ENCODE measurements around the gene SNX14. TPM values are rescaled to one million over a fixed set of nuclear protein-coding genes. Genes with fewer than 3 reads are reported as not detected.

Gene SNX14
- total and polyA plus RNA-seq, 12 donors: 60.0 to 192 (median 86.4) TPM

DNA sequence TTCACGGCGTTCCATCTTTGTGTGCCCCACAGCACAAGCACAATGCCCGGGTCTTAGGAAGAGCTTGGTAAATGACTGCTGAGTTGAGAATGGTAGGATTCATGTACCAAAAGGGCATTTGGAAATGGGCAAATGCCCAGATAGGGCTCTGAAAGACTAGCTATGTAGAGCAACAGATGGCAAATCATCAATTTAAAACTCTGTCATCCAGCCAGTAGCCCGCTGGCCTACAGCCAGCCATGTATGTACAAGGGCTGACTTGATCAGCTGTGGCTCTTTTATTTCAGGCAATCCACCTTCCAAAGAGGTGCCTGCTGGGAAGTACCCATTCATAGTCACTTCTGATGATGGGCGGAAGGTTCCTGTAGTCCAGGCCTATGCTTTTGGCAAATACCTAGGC, 108.7 kb downstream of the SNX14 start:
- 89 to 98% (median 92%) methylated on average over 5 of the region's 5 CpGs for WGBS, 4 donors
- Histone ChIP-seq H3K4me1 (replicated peaks in 1 of 2) (no peaks in the 10 kb centered on the region), H3K27ac (no peak overlapping the region), H3K9me3 (replicated peaks in 1 of 3) (no peaks in the 10 kb centered on the region), H3K4me3 (no peak overlapping the region), H3K27me3 (no peaks in the 10 kb centered on the region), H3K36me3 (replicated peaks in 1 of 2) (no peaks in the 10 kb centered on the region)
- TF ChIP-seq POLR2A (IDR thresholded peaks at IDR 0.05): no peak
- TF ChIP-seq, protein P1, sequence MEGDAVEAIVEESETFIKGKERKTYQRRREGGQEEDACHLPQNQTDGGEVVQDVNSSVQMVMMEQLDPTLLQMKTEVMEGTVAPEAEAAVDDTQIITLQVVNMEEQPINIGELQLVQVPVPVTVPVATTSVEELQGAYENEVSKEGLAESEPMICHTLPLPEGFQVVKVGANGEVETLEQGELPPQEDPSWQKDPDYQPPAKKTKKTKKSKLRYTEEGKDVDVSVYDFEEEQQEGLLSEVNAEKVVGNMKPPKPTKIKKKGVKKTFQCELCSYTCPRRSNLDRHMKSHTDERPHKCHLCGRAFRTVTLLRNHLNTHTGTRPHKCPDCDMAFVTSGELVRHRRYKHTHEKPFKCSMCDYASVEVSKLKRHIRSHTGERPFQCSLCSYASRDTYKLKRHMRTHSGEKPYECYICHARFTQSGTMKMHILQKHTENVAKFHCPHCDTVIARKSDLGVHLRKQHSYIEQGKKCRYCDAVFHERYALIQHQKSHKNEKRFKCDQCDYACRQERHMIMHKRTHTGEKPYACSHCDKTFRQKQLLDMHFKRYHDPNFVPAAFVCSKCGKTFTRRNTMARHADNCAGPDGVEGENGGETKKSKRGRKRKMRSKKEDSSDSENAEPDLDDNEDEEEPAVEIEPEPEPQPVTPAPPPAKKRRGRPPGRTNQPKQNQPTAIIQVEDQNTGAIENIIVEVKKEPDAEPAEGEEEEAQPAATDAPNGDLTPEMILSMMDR (IDR thresholded peaks at IDR 0.05): no peak
- no peak for DNase-seq
- intact Hi-C loops (cut with DNase I): loop anchor here in 1 of 2 donors (5.0 kb wide), 1 partner anchor 133 kb away; no protein-coding TSS in a partner anchor

DNA sequence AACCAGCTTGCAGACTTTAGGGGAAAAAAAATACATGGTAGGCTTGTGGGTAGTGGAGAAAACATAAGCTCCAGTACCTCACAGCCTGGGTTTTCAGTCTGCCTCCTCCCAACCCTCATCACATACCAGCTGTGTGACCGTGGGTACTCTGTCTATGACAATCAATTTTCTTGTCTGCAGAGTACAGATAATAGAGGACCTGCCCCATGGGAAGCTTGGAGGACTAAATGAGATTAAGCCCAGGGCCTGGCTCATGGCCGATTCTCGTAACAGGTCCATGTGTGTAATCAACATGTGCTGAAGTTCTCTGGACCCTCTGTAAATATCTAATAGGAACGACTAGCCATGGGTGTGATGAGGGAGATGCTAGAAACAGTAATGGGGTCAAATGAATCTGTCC, 109.8 kb downstream of the SNX14 start:
- Histone ChIP-seq H3K9me3 (replicated peaks in 1 of 3) (no peaks in the 10 kb centered on the region), H3K4me1 (replicated peaks in 1 of 2) (no peaks in the 10 kb centered on the region), H3K27ac (no peak overlapping the region), H3K4me3 (no peak overlapping the region), H3K27me3 (no peaks in the 10 kb centered on the region), H3K36me3 (replicated peaks in 1 of 2) (no peaks in the 10 kb centered on the region)
- WGBS, 4 donors: 57 to 72% (median 60%) methylated on average over 4 of the region's 4 CpGs
- intact Hi-C loops (cut with DNase I): loop anchor here (2.0 to 5.0 kb wide), 2 partner anchors 129 to 132 kb away; no protein-coding TSS in a partner anchor
- TF ChIP-seq, protein P1 (IDR thresholded peaks at IDR 0.05): no peak
- TF ChIP-seq POLR2A (IDR thresholded peaks at IDR 0.05): no peak
- no peak for DNase-seq

DNA sequence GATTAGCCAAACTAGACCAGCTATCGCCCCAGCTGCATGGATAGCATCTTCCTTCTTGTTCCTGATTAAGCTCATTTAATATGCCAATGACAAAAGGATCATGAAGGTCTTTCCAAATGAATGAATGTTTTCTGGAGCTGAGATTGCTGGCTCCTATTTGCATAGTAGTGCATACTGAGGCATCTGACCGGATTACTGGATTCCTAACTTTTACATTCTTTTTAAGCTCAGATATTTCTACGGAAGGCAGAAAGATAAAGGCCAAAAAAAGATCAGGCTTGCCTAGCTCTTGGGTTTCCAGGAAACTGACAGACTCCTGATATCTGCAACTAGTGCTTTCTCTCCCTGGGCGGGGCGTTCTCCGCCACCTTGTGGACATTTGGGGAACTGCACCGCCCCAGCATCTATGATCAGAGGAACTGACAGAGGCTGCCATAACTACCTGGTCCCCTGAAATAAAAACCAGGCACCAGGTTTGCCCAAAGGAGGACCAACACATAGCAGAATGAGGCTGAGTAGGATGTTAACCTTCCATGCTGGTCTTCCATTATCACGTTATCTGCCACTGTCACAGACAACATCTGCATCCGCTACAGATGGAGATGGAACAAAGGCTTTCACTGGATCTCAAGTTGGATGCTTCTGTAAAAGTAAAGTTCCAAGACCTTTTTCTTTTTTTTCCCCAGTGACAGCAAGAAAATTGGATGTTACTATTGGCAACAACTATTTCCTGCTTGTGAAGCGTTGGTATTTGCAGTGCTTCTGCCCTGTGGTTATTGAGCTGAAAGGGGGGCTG, 110.6 kb downstream of the SNX14 start:
- Histone ChIP-seq H3K36me3 (replicated peaks in 1 of 2) (no peaks in the 10 kb centered on the region), H3K4me3 (no peak overlapping the region), H3K9me3 (replicated peaks in 1 of 3) (no peaks in the 10 kb centered on the region), H3K27ac (peak overlapping the region in 1 of 5 donors; percentile 16), H3K4me1 (replicated peaks in 1 of 2) (no peaks in the 10 kb centered on the region), H3K27me3 (no peaks in the 10 kb centered on the region)
- 22 to 25% (median 24%) methylated on average over 10 of the region's 10 CpGs for WGBS, 4 donors
- intact Hi-C loops (cut with DNase I): loop anchor here (2.0 to 5.0 kb wide), 2 partner anchors 128 to 131 kb away; no protein-coding TSS in a partner anchor
- TF ChIP-seq, protein P1 (IDR thresholded peaks at IDR 0.05): peak; percentile 95 to 100 (median 96)
- no peak for TF ChIP-seq POLR2A (IDR thresholded peaks at IDR 0.05)
- peak; percentile 66 to 93 (median 82) for DNase-seq

DNA sequence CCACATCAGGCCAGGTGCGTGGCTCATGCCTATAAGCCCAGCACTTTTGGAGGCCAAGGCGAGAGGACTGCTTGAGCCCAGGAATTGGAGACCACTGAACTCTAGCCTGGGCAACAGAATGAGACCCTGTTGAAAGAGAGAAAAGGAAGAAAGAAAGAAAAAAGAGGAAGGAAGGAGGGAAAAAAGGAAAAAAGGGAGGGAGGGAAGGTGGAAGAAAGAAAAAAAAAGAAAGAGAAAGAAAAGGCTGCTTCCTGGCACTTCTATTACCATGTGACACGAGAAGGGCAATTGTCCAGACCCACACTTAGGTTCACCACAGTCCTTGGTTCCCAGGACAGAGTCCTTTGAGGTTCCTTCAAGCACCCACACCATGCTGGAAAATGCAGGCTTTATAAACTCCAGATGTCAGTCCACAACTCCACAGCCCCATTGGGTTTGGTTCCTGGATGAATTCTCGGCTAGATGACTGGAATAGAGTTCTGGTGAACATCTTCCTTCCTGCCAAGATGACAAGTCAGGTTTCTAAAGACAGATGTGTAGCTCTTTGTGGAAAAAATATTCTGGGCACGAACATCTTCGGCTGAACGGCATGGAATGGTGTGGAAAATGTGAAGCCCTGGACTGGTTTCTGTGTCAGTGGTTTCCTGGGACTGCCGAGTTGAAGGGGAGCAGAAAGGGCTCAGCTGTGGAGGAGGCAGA, 111.3 kb downstream of the SNX14 start:
- 73 to 78% (median 78%) methylated on average over 8 of the region's 8 CpGs for WGBS, 4 donors

More for the DNA sequence above, 111.3 kb downstream of the SNX14 start:
- Histone ChIP-seq H3K36me3 (replicated peaks in 1 of 2) (no peaks in the 10 kb centered on the region), H3K27ac (peak overlapping the region in 1 of 5 donors; percentile 16), H3K9me3 (replicated peaks in 1 of 3) (no peaks in the 10 kb centered on the region), H3K4me3 (no peak overlapping the region), H3K4me1 (replicated peaks in 1 of 2) (no peaks in the 10 kb centered on the region), H3K27me3 (no peaks in the 10 kb centered on the region)
- TF ChIP-seq POLR2A (IDR thresholded peaks at IDR 0.05): no peak
- TF ChIP-seq, protein P1 (IDR thresholded peaks at IDR 0.05): no peak
- DNase-seq: no peak
- intact Hi-C loops (cut with DNase I): loop anchor here (2.0 to 5.0 kb wide), 2 partner anchors 128 to 130 kb away; no protein-coding TSS in a partner anchor
